Measurements from ENCODE around the gene C11orf52. TPM values are rescaled to one million over a fixed set of nuclear protein-coding genes. Genes with fewer than 3 reads are reported as not detected.

Gene C11orf52
- total RNA-seq, 1 donor from 2014 or later = 19.4 TPM

DNA sequence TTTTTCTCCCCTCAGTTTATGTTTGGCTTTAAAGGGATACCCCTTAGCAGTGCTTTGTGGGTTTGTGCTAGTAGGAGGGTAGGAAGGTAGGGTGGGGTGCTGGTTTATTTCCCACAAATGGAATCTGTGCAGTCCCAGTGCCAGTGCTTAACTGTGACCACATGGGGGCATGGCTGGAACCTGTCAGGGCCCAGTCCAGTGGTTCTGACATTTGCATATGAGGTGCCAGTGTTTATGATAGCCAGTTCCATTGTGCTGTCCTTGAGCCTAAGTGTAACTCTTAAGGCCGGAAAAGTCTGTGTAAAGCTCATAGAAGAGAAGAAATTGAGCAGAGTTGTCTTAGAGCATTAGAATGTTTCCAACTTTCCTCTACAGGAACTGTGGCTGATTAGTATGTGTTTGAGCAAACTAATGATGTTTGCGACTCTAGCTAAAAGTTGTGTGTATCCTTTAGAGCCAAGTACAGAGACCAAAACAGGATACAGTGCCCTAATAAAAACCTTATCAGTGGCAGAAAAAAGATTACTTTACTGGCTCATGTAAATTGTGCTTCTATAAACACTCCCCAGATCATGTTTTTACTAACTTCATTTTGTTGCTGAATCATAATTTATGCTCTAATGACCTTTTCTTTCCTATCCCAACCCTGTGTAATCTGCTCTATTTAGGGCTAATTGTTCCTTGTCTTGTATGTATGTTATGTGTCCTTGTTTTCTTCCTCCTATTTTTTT is 56.5 kb downstream of the C11orf52 start:
- Mint-ChIP-seq H3K27me3 (peaks cover 19% of the 10 kb centered on the region), H3K4me3 (ENCODE audit: low read depth) (no peak overlapping the region), H3K36me3 (ENCODE audit: insufficient read depth) (peaks cover 17% of the 10 kb centered on the region), H3K27ac (no peak overlapping the region), H3K9me3 (ENCODE audit: low read depth) (no peaks in the 10 kb centered on the region), H3K4me1 (ENCODE audit: low read depth) (peaks cover 14% of the 10 kb centered on the region)
- DNase-seq (ENCODE audit: low spot score, unreplicated experiment) = no peak
- TF ChIP-seq, protein P1, sequence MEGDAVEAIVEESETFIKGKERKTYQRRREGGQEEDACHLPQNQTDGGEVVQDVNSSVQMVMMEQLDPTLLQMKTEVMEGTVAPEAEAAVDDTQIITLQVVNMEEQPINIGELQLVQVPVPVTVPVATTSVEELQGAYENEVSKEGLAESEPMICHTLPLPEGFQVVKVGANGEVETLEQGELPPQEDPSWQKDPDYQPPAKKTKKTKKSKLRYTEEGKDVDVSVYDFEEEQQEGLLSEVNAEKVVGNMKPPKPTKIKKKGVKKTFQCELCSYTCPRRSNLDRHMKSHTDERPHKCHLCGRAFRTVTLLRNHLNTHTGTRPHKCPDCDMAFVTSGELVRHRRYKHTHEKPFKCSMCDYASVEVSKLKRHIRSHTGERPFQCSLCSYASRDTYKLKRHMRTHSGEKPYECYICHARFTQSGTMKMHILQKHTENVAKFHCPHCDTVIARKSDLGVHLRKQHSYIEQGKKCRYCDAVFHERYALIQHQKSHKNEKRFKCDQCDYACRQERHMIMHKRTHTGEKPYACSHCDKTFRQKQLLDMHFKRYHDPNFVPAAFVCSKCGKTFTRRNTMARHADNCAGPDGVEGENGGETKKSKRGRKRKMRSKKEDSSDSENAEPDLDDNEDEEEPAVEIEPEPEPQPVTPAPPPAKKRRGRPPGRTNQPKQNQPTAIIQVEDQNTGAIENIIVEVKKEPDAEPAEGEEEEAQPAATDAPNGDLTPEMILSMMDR (IDR thresholded peaks at IDR 0.05; ENCODE audit: unreplicated experiment) = no peak

DNA sequence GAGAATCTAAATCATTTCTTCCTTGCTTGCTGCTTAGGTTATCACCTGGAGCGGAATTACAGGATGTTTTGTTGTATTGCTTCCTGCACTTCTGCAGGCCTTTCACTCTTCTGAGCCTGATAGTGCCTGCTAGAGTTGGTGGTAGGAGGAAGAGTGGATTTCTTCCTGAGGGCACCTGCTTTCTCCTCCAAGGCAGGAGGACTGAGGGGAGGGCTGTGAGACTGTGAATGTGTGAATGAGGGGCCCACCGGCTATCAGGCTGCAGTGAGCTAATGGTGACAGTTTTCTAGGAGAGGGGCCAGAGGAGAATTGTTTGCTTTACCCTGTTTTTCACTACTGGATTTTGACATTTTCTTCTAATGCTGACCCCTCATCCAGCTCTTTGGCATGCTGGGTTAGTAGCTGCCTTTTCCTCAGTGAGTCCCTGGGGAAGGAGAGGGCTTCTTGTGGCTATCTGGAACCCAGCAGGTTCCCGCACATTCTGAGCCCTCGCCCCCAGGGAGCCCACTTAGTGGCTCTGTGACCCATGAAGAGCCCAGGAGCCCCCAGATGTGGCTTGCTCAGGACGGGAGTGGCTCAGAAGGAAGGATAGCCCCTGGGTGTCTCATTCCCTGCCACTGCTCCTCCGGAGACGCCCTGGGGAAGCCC is 57.5 kb downstream of the C11orf52 start:
- Mint-ChIP-seq H3K9me3 (ENCODE audit: low read depth) (no peaks in the 10 kb centered on the region), H3K4me3 (ENCODE audit: low read depth) (peak overlapping the region; percentile 68), H3K36me3 (ENCODE audit: insufficient read depth) (peaks cover 8% of the 10 kb centered on the region), H3K27ac (peak overlapping the region; percentile 46), H3K27me3 (peaks cover 19% of the 10 kb centered on the region), H3K4me1 (ENCODE audit: low read depth) (peaks cover 14% of the 10 kb centered on the region)
- no peak for DNase-seq (ENCODE audit: low spot score, unreplicated experiment)
- TF ChIP-seq, protein P1 (IDR thresholded peaks at IDR 0.05; ENCODE audit: unreplicated experiment) = no peak

Other genes with a start within 250 kb of the C11orf52 start
- gene PPP2R1B, start 152.5 kb upstream of the C11orf52 start, total RNA-seq = 91.7 and 92.6 TPM in 2 replicates
- 45.2 and 47.3 TPM in 2 replicates for gene ALG9, start 47.3 kb upstream of the C11orf52 start, total RNA-seq
- 2.8 and 3.0 TPM in 2 replicates for gene FDXACB1, start 39.7 kb upstream of the C11orf52 start, total RNA-seq
- 25.7 and 28.4 TPM in 2 replicates for gene CFAP68, start 39.4 kb upstream of the C11orf52 start, total RNA-seq
- gene CRYAB, start 7.1 kb upstream of the C11orf52 start, total RNA-seq = 1.2 TPM in 1 of 2 replicates, not detected in the other
- gene HSPB2, start 6.2 kb upstream of the C11orf52 start, total RNA-seq = not detected in 2 replicates
- gene DIXDC1, start 18.4 kb downstream of the C11orf52 start, total RNA-seq = 23.5 and 25.0 TPM in 2 replicates
- gene DLAT, start 106.5 kb downstream of the C11orf52 start, total RNA-seq = 36.7 and 38.7 TPM in 2 replicates
- gene PIH1D2, start 155.1 kb downstream of the C11orf52 start, total RNA-seq = 4.9 and 6.2 TPM in 2 replicates
- 27.2 and 29.6 TPM in 2 replicates for gene NKAPD1, start 155.4 kb downstream of the C11orf52 start, total RNA-seq
- 71.2 and 71.7 TPM in 2 replicates for gene TIMM8B, start 167.8 kb downstream of the C11orf52 start, total RNA-seq
- gene SDHD, start 168.0 kb downstream of the C11orf52 start, total RNA-seq = 40.4 and 46.9 TPM in 2 replicates
- gene IL18, start 245.2 kb downstream of the C11orf52 start, total RNA-seq = 1.4 and 2.9 TPM in 2 replicates
- not detected in 2 replicates for gene TEX12, start 248.5 kb downstream of the C11orf52 start, total RNA-seq